Prostate gland (tissue), 2 donors: ENCODE results near the gene RNU1-1.
"Not testable (repeated sequence)": the region's sequence is repeated elsewhere in the genome, so short reads cannot be mapped to it uniquely, and the experiment has no call there.

Experiments used
- POLR2AphosphoS5 ChIP-seq: sonication (generic); formaldehyde crosslinking; IDR thresholded peaks from one replicate; pipeline ENCODE4 v1.6.1; 2017; ENCODE audit warnings: antibody characterized with exemption
- TF ChIP-seq, protein P1 (sequence below), 4 experiments: fragments of 200-600 bp in 2 of 4; fragments of 450-650 bp in 2 of 4; sonication (generic) in 2 of 4; IDR thresholded peaks; 1 replicate in 3 of 4; 2 replicates in 1 of 4; pipeline ENCODE4 v1.5.1; 2016 to 2019; ENCODE audit warnings: antibody characterized with exemption in 4 of 4, mild to moderate bottlenecking in 2 of 4, moderate library complexity in 2 of 4

DNA sequence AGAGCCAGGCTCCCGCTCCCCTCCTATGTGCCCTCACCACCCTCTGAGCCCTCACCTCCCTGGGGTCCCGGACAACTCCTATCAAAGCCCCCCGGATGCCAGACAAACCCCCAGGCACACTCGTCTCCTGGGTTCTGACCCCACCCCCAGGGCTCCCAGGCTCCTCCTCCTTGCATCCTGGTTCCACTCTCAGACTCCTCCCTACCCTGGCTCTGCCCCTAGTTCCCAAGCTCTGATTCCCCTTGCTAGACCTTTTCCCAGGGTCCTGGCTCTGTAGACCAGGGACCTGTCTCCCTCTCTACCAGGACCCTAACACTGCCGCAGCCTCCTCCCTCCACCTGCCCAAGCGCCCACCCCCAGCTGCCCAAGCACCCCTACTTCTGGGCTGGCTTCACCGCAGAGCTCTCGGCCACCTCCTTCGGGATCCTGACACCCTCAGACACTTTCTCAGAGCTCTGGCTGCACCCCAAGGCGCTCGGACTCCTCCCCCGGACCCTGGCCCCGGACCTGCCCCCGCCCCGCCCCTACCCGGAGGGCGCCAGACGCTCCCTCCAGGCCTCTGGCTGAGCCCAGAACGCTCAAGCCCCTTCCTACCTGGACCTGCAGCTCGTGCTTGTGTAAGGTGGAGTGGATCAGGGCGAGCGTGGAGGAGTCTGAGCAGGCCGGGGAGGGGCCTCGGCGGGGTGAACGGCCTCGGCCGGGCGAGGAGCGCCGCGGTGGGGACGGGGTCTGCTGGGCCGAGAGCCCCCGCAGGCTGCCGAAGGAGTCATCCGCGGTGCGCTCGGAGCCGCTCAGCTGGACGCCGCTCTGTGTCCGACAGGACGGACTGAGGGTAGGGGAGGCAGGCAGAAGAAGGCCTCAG, 30.2 kb downstream of the RNU1-1 start:
- TF ChIP-seq POLR2AphosphoS5, result not testable (repeated sequence)
- TF ChIP-seq, protein P1, sequence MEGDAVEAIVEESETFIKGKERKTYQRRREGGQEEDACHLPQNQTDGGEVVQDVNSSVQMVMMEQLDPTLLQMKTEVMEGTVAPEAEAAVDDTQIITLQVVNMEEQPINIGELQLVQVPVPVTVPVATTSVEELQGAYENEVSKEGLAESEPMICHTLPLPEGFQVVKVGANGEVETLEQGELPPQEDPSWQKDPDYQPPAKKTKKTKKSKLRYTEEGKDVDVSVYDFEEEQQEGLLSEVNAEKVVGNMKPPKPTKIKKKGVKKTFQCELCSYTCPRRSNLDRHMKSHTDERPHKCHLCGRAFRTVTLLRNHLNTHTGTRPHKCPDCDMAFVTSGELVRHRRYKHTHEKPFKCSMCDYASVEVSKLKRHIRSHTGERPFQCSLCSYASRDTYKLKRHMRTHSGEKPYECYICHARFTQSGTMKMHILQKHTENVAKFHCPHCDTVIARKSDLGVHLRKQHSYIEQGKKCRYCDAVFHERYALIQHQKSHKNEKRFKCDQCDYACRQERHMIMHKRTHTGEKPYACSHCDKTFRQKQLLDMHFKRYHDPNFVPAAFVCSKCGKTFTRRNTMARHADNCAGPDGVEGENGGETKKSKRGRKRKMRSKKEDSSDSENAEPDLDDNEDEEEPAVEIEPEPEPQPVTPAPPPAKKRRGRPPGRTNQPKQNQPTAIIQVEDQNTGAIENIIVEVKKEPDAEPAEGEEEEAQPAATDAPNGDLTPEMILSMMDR (IDR thresholded peaks at IDR 0.05), result not testable (repeated sequence)
